H1 (cell line): Measurements from ENCODE around the gene DDX1. TPM values are rescaled to one million over a fixed set of nuclear protein-coding genes. Genes with fewer than 3 reads are reported as not detected.

Experiments
- CTCF ChIA-PET: fragments of 300-600 bp; sonication (Branson Sonifier 250); formaldehyde crosslinking; loops from one replicate; lab custom pipeline; 2021; ENCODE audit not compliant: partially characterized antibody; lab: Charles Lee
- POLR2A ChIA-PET: fragments of 300-600 bp; sonication (Branson Sonifier 250); formaldehyde crosslinking; loops from one replicate; lab custom pipeline; 2021; ENCODE audit warnings: inconsistent platforms; ENCODE audit not compliant: partially characterized antibody; lab: Charles Lee
- DNase-seq, 2 experiments: peaks; one replicate each; pipeline versions ENCODE4 v3.0.0 to v3.0.0-alpha.2; 2010 to 2022; ENCODE audit warnings: low spot score in 2 of 2, low read depth in 1 of 2, mixed read lengths in 1 of 2
- FAIRE-seq: peaks from 2 replicates; lab custom pipeline; 2011; peaks lifted over from hg19 to GRCh38; lab: Jason Lieb, UNC
- H2AFZ ChIP-seq: 2 replicates; pipeline ENCODE4 v1.8.1; 2012; ENCODE audit warnings: low read length, inconsistent platforms
- H2AK5ac ChIP-seq: 2 replicates; pipeline ENCODE4 v1.6.1; 2013; ENCODE audit warnings: low read depth, low read length
- H2BK120ac ChIP-seq: replicated peaks from 2 replicates; pipeline ENCODE3; 2013; ENCODE audit warnings: low read depth, low read length, inconsistent platforms
- H2BK12ac ChIP-seq: 2 replicates; pipeline ENCODE4 v1.6.1; 2013; ENCODE audit warnings: low read depth, low read length
- H2BK15ac ChIP-seq: 2 replicates; pipeline ENCODE4 v1.6.1; 2013; ENCODE audit warnings: low read length
- H2BK20ac ChIP-seq: 2 replicates; pipeline ENCODE4 v1.6.1; 2013; ENCODE audit warnings: low read length
- H2BK5ac ChIP-seq: 2 replicates; pipeline ENCODE4 v1.6.1; 2013; ENCODE audit warnings: low read depth, low read length
- H3K14ac ChIP-seq: 2 replicates; pipeline ENCODE4 v1.6.1; 2013; ENCODE audit warnings: inconsistent platforms; ENCODE audit not compliant: insufficient read length
- H3K18ac ChIP-seq: 2 replicates; pipeline ENCODE4 v1.6.1; 2013; ENCODE audit warnings: low read length; ENCODE audit errors: extremely low read depth
- H3K23ac ChIP-seq: 2 replicates; pipeline ENCODE4 v1.6.1; 2013; ENCODE audit warnings: inconsistent platforms; ENCODE audit not compliant: insufficient read length
- H3K23me2 ChIP-seq: 2 replicates; pipeline ENCODE4 v1.6.1; 2013; ENCODE audit warnings: low read depth, low read length
- H3K27ac ChIP-seq: 2 replicates; pipeline ENCODE4 v1.6.1; 2011; ENCODE audit warnings: low read depth, low read length, inconsistent platforms
- H3K27me3 ChIP-seq, 4 experiments: replicated peaks in 1 of 4; 1 replicate in 1 of 4; 2 replicates in 3 of 4; pipeline versions ENCODE4 v1.6.1 to v1.8.1; 2011 to 2013; ENCODE audit warnings: low read length in 3 of 4, mild to moderate bottlenecking in 3 of 4, inconsistent platforms in 2 of 4, mixed read lengths in 2 of 4, moderate library complexity in 1 of 4; ENCODE audit not compliant: control insufficient read depth in 3 of 4, insufficient read depth in 3 of 4; ENCODE audit errors: extremely low read depth in 1 of 4
- H3K36me3 ChIP-seq, 4 experiments: 2 replicates each; pipeline versions ENCODE4 v1.6.1 to v1.8.1; 2011 to 2013; ENCODE audit warnings: mild to moderate bottlenecking in 4 of 4, low read length in 3 of 4, moderate library complexity in 2 of 4, control low read depth in 1 of 4, inconsistent platforms in 1 of 4; ENCODE audit not compliant: insufficient read depth in 4 of 4, control insufficient read depth in 2 of 4
- H3K4ac ChIP-seq: replicated peaks from 2 replicates; pipeline ENCODE3; 2013; ENCODE audit warnings: low read length, low read depth, mixed read lengths, inconsistent platforms; ENCODE audit not compliant: insufficient read length
- H3K4me1 ChIP-seq, 4 experiments: replicated peaks in 1 of 4; 1 replicate in 1 of 4; 2 replicates in 3 of 4; pipeline versions ENCODE4 v1.6.1 to v1.8.1; 2011 to 2013; ENCODE audit warnings: low read length in 3 of 4, inconsistent platforms in 2 of 4, mixed read lengths in 1 of 4; ENCODE audit not compliant: insufficient read depth in 4 of 4, control insufficient read depth in 3 of 4
- H3K4me2 ChIP-seq, 2 experiments: 2 replicates each; pipeline versions ENCODE4 v1.6.1 to v1.8.1; 2011 to 2013; ENCODE audit warnings: low read depth in 2 of 2, low read length in 2 of 2, control low read depth in 1 of 2, inconsistent platforms in 1 of 2, mild to moderate bottlenecking in 1 of 2; ENCODE audit not compliant: insufficient read depth in 1 of 2
- H3K4me3 ChIP-seq, 4 experiments: fragments of 200-600, 300-600 bp in 1 of 4; sonication (generic), shearing (Covaris generic), sonication (Bioruptor Twin) in 1 of 4; 2 replicates each; pipeline versions ENCODE4 v1.5.1 to v1.8.1; 2011 to 2016; ENCODE audit warnings: low read length in 4 of 4, low read depth in 3 of 4, control low read depth in 2 of 4, inconsistent platforms in 2 of 4, mild to moderate bottlenecking in 2 of 4, mixed read lengths in 1 of 4, moderate library complexity in 1 of 4; ENCODE audit not compliant: insufficient read depth in 2 of 4; ENCODE audit errors: extremely low read depth in 1 of 4
- H3K56ac ChIP-seq: replicated peaks from 2 replicates; pipeline ENCODE3; 2013; ENCODE audit warnings: low read depth, mild to moderate bottlenecking, mixed read lengths, low read length, inconsistent platforms; ENCODE audit not compliant: insufficient read length
- H3K79me1 ChIP-seq: 2 replicates; pipeline ENCODE4 v1.6.1; 2013; ENCODE audit warnings: low read depth, low read length, control low read depth
- H3K79me2 ChIP-seq, 2 experiments: 2 replicates each; pipeline versions ENCODE4 v1.6.1 to v1.8.1; 2012 to 2013; ENCODE audit warnings: low read length in 2 of 2, mild to moderate bottlenecking in 2 of 2, inconsistent platforms in 1 of 2; ENCODE audit not compliant: insufficient read depth in 2 of 2, control insufficient read depth in 1 of 2
- H3K9ac ChIP-seq, 4 experiments: replicated peaks in 1 of 4; 1 replicate in 1 of 4; 2 replicates in 3 of 4; pipeline versions ENCODE4 v1.6.1 to v1.8.1; 2011 to 2013; ENCODE audit warnings: low read depth in 3 of 4, low read length in 3 of 4, control low read depth in 2 of 4, mild to moderate bottlenecking in 2 of 4, moderate library complexity in 2 of 4, inconsistent platforms in 1 of 4; ENCODE audit errors: extremely low read depth in 1 of 4
- H3K9me3 ChIP-seq, 2 experiments: 2 replicates each; pipeline versions ENCODE4 v1.6.1 to v1.8.1; 2012 to 2013; ENCODE audit warnings: mild to moderate bottlenecking in 2 of 2, moderate library complexity in 2 of 2, control low read depth in 1 of 2, inconsistent platforms in 1 of 2, low read depth in 1 of 2, low read length in 1 of 2, mixed read lengths in 1 of 2; ENCODE audit not compliant: insufficient read depth in 2 of 2
- H4K20me1 ChIP-seq, 2 experiments: replicated peaks in 1 of 2; 2 replicates each; pipeline versions ENCODE3 to v1.8.1; 2011 to 2013; ENCODE audit warnings: inconsistent platforms in 2 of 2, low read length in 2 of 2, mild to moderate bottlenecking in 1 of 2; ENCODE audit not compliant: insufficient read depth in 2 of 2, control insufficient read depth in 1 of 2
- H4K5ac ChIP-seq: 2 replicates; pipeline ENCODE4 v1.6.1; 2013; ENCODE audit warnings: low read length, low read depth, mixed read lengths, inconsistent platforms; ENCODE audit not compliant: insufficient read length
- H4K8ac ChIP-seq: 2 replicates; pipeline ENCODE4 v1.8.0; 2013; ENCODE audit warnings: mild to moderate bottlenecking, moderate library complexity, low read length, inconsistent platforms; ENCODE audit not compliant: insufficient read depth; ENCODE audit errors: extremely low read depth
- H4K91ac ChIP-seq: replicated peaks from 2 replicates; pipeline ENCODE3; 2013; ENCODE audit warnings: low read length, mixed read lengths, inconsistent platforms; ENCODE audit not compliant: insufficient read length
- BACH1 ChIP-seq: IDR thresholded peaks from 2 replicates; pipeline ENCODE4 v1.6.1; 2012; ENCODE audit warnings: low read length, improper control_type of control experiment
- RBBP5 ChIP-seq: IDR thresholded peaks from 2 replicates; pipeline ENCODE4 v1.7.1; 2012; ENCODE audit warnings: low read depth, mild to moderate bottlenecking, inconsistent platforms, low read length, moderate library complexity, borderline replicate concordance
- RXRA ChIP-seq: IDR thresholded peaks from 2 replicates; pipeline ENCODE4 v1.6.1; 2011; ENCODE audit warnings: low read depth, mild to moderate bottlenecking, low read length, moderate library complexity; ENCODE audit not compliant: insufficient read depth
- SIRT6 ChIP-seq: IDR thresholded peaks from one replicate; pipeline ENCODE4 v1.7.1; 2012; ENCODE audit warnings: low read length, inconsistent platforms
- SUZ12 ChIP-seq: fragments of 200-600 bp; sonication (generic); IDR thresholded peaks from 2 replicates; pipeline ENCODE4 v1.6.1; 2012; ENCODE audit warnings: mild to moderate bottlenecking, inconsistent platforms, low read length, moderate library complexity, mixed read lengths
- YY1 ChIP-seq: IDR thresholded peaks from 2 replicates; pipeline ENCODE4 v1.6.1; 2011; ENCODE audit warnings: low read depth, mild to moderate bottlenecking, low read length
- WGBS, 2 experiments: shearing (Covaris generic) in 1 of 2; methylation state at CpG; one replicate each; pipeline versions ENCODE4 v1.1.6 to v1.1.7; 2013 to 2015; ENCODE audit warnings: low lambda C conversion rate in 2 of 2, mixed read lengths in 2 of 2, inconsistent platforms in 1 of 2, low coverage in 1 of 2, missing lambda C conversion rate in 1 of 2; ENCODE audit not compliant: insufficient replicate concordance in 2 of 2, insufficient coverage in 1 of 2, insufficient read length in 1 of 2; ENCODE audit errors: extremely low coverage in 1 of 2, missing lambda C conversion rate in 1 of 2; 5-methylcytosine and 5-hydroxymethylcytosine counted together
- polyA plus RNA-seq, 7 experiments: library from polyadenylated mRNA; depleted of rRNA in 3 of 7; stranded (reverse) in 5 of 7; unstranded in 2 of 7; fragments of >200 nt in 5 of 7; fragments of 200-250 nt in 2 of 7; gene quantifications; 1 replicate in 5 of 7; 2 replicates in 1 of 7; 4 replicates in 1 of 7; pipeline versions ENCODE4 v1.2.1 to v1.2.3, GENCODE V29; 2011 to 2013; ENCODE audit warnings: missing spikeins in 2 of 7, mixed read lengths in 2 of 7
- total RNA-seq: library from RNA; stranded (reverse); fragmentation: NEBNext Ultra II Directional; extraction: Animal tissue kit (Norgen Biotek cat#: 25700); gene quantifications from 2 replicates; pipeline ENCODE4 v1.2.1, GENCODE V29; 2021

DDX1 gene
- total and polyA plus RNA-seq, 2 of the 8 experiments (the other 6 are each of a cell fraction or from before 2014, with no cell fraction given) = 51.1 to 161 TPM

- H3K36me3 ChIP-seq = no peaks in the 10 kb centered on the region
- no peak overlapping the region for H3K14ac ChIP-seq
- no peak overlapping the region for H3K18ac ChIP-seq
- no peak overlapping the region for H4K5ac ChIP-seq
- H2BK12ac ChIP-seq = no peak overlapping the region
- no peaks in the 10 kb centered on the region for H3K79me1 ChIP-seq
- no peak overlapping the region for H3K4me3 ChIP-seq
- H2AK5ac ChIP-seq = no peak overlapping the region
- no peak overlapping the region for H2AFZ ChIP-seq
- no peaks in the 10 kb centered on the region for H3K4me1 ChIP-seq
- no peak overlapping the region for H3K23ac ChIP-seq
- no peak overlapping the region for H4K8ac ChIP-seq
- FAIRE-seq (no peak), DNase-seq (no peak)
- H4K20me1 ChIP-seq = no peaks in the 10 kb centered on the region
- no peak overlapping the region for H3K27ac ChIP-seq
- no peak overlapping the region for H4K91ac ChIP-seq
- H3K4ac ChIP-seq = no peak overlapping the region
- no peak overlapping the region for H3K56ac ChIP-seq
- H3K79me2 ChIP-seq = no peaks in the 10 kb centered on the region
- H3K23me2 ChIP-seq = no peaks in the 10 kb centered on the region
- H3K4me2 ChIP-seq = no peak overlapping the region
- no peak overlapping the region for H3K9ac ChIP-seq
- no peak overlapping the region for H2BK20ac ChIP-seq
- H2BK15ac ChIP-seq = no peak overlapping the region
- H3K9me3 ChIP-seq = no peaks in the 10 kb centered on the region; a peak in 1 of 4 replicates
- WGBS, 2 experiments = 91% methylated on average over 9 of the region's 9 CpGs; no CpG with 5 or more reads in 1 of the 2 experiments
- H2BK5ac ChIP-seq = no peak overlapping the region
- no peak overlapping the region for H2BK120ac ChIP-seq
- no peaks in the 10 kb centered on the region for H3K27me3 ChIP-seq
- ChIA-PET POLR2A (no interaction called here), CTCF (interaction anchor here (0.8 to 5.1 kb wide), 6 partner anchors 15 to 863 kb away, joined by 3 to 15 read pairs (median 4); no protein-coding TSS in a partner anchor)
- TF ChIP-seq SIRT6 (no peak), BACH1 (no peak), RBBP5 (no peak), YY1 (no peak), RXRA (no peak), SUZ12 (no peak)
Observed at GRCh38 chr2:15662579-15662978, 70.9 kb downstream of the DDX1 start.
